HG02852 (cell line): ENCODE data around the gene SNAP23.
"Not testable (repeated sequence)": the region's sequence is repeated elsewhere in the genome, so short reads cannot be mapped to it uniquely, and the experiment has no call there.

ENCODE experiments used
- ATAC-seq: cut with Tn5 transposase; IDR thresholded peaks from one replicate; pipeline ENCODE4 v1.9.1; 2021; ENCODE audit warnings: mild to moderate bottlenecking, moderate library complexity; ENCODE audit not compliant: unreplicated experiment

The SNAP23 gene

DNA sequence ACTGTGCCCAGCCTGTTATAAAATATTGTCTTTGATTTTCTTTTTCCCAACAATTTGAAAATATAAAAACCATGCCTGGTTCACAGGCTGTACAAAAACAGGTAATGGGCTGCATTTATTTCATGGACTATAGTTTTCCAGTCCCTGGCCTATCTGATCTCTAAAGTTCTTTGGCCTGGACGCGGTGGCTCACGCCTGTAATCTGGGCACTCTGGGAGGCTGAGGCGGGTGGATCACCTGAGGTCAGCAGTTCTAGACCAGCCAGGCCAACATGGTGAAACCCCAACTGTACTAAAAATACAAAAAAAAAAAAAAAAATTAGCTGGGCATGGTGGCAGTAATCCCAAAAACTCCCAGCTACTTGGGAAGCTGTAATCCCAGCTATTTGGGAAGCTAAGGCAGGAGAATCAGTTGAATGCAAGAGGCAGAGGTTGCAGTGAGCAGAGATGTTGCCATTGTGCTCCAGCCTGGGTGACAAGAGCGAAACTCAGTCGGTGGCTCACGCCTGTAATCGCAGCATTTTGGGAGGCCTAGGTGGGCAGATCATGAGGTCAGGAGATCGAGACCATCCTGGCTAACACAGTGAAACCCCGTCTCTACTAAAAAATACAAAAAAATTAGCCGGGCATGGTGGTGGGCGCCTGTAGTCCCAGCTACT lies 61.2 kb downstream of the SNAP23 start:
- ATAC-seq = not testable (repeated sequence)

DNA sequence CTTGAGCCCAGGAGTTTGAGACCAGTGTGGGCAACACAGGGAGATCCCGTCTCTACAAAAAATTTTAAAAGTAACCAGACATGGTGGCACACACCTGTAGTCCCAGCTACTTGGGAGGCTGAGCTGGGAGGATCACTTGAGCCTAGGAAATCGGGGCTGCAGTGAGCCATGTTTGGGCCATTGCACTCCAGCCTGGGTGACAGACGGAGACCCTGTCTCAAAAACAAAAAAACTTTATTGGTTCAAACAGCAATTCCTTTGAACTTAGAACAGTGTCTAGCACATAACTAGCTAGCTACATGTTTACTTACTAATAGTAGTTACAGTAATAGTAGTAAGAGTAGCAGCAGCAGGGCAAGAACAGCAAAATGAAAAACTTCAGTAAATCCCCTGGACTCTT lies 63.3 kb downstream of the SNAP23 start:
- no peak for ATAC-seq

DNA sequence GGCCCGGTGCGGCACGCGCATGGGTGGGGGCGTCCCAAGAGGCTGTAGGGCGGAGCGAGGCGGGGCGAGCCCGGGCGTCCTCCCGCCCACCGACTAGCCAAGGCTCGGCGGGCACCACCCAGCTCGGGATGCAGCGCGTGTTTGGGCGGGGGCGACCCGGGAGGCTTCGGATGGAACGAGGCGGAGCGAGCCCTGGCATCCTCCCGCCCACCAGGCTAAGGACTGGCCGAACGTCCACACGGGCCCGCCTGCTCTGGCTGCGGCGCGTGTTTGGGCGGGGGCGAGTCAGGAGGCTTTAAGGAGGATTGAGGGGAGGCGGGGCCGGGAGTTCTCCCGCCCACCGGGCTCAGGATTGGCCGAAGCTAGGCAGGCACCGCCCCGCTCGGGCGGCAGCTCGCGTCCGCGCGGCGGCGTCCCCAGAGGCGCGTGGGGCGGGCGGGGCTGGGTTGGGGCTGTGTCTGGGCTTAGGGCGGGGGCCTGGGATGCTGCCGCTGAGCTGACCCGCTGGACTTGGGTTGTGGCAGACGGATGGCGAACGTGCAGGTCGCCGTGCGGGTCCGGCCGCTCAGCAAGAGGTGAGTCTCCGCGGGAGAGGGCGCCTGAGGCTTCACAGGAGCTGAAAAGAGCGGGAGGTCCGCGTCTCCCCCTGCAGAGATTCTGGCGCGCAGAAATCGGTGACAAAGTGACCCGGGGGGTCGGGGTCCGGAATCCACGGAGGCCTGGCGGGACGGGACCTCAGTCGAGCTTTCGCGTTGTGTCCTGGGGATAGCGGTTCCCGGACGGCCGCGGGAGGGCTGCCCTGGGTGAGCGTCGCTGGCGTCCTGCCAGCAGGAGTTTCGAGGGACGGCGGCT lies 80.0 kb downstream of the SNAP23 start, which contains the start of gene STARD9:
Gene STARD9, plus strand, starts transcription at position 419 of the 852 bp plus-strand sequence. Its CDS starts 110 bp downstream, at position 529.
- peak; percentile 89 for ATAC-seq

DNA sequence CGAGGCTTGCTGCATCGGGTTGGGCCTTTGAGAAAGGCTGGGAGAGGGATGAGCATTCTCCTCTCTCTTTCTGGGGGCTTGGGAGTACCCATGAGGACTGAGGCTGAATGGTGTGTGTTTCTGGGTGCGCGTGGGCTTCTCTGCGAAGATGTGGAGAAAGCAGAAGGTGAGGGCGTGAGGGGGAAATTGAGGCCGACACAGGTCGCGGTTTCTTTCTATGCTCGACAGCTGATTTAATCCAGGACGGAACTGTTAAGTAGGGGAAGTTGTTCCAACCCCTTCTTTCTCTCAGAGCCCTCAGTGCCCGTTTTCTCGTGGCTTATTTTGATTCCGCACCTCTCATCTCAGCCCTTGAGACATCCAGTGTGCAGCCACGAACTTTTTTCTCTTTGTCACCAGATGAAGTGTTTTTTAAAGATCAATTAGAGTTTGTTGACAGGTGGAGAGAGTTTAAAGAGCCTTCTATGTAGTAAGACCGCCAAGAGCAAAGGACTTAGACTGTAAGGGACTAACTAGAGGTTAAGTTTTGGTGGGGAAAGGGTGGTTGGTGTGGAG lies 80.7 kb downstream of the SNAP23 start:
- no peak for ATAC-seq

DNA sequence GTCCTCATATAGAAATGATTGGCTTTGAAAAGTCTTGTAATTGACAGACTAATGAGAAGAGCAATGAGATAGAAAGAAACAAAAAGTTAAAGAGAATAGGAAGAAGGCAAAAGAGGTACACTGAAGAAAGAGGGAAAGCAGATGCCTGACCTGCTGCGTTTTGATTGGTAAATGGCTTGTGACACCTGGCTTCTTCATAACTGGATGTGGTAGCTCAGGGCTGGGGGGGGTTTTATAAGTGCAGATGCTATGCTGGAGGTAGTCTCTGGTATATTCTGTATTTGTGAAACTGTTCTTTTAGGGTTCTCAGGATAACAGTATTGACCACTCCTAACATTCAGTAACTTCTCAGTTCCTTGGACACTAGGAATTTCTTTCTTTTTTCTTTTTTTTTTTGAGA lies 81.3 kb downstream of the SNAP23 start:
- ATAC-seq = no peak

DNA sequence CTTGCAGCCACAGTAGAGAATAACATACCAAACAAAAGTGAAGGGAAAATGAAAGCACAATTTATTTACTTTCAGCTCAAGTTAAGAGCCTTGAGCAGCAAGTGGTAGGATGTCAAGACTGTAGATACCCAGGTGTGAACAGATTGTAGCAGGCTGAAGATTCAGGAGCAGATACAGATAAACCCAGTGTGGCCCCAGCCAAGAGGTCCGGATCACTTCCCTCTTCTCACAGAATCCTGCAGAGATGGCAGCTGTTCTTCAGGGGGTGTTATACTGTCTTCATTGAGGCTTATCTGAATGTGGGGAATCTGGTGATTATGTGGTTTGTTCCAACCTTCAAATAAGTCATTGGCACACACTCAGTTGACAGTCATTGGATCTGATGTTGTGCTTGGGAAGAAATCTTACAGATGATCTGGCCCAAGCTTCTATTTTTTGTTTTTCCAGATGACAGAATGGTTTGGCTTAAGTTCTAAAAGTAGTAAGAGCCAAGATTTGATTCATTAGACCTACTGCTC lies 82.1 kb downstream of the SNAP23 start:
- no peak for ATAC-seq

GRCh38 chr15:42578984-42579537 lies 83.6 kb downstream of the SNAP23 start:
- ATAC-seq = no peak

DNA sequence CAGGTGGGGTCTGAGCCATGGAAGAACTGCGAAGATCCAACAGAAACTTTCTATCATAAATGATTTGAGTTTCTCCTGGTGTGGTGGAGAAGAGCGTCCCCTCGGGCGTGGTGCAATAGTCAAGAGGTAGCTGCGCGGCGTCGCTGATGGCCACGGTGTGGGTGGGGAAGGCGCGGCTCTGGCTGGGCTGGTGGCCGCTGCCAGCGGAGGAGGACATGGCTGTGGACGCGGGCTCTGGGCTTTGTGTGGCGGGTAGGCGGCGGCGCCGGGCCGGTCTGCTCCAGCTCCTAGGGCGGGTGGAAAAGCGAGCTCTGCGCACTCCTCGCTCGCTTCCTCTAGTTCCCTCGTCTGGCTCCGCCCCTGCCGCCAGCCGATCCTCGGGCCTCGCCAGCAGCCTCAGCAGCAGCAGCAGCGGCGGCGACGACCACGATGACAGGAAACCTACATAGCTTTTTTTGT lies 85.9 kb downstream of the SNAP23 start:
- peak; percentile 85 for ATAC-seq
